ENCODE data around the gene TBX19.
A peak's percentile ranks its signal among the peaks of the same experiment; 100 is the strongest.

Gene TBX19

GRCh38 chr1:168280296-168280927 is at the start of gene TBX19:
Gene TBX19 (plus strand): TSS chr1:168280877. CDS start chr1:168281091, 214 bp downstream.
- in situ Hi-C loops (cut with HindIII; ENCODE audit: low pct_unique_long_range_greater_than_20kb, low sequenced_read_pairs): no loop called here
- peak in 1 of 2 experiments; percentile 22 for DNase-seq (ENCODE audit: low read depth in 1 of 2, low spot score in 1 of 2)
- TF ChIP-seq JUND (IDR thresholded peaks at IDR 0.05; ENCODE audit: low read depth): no peak

DNA sequence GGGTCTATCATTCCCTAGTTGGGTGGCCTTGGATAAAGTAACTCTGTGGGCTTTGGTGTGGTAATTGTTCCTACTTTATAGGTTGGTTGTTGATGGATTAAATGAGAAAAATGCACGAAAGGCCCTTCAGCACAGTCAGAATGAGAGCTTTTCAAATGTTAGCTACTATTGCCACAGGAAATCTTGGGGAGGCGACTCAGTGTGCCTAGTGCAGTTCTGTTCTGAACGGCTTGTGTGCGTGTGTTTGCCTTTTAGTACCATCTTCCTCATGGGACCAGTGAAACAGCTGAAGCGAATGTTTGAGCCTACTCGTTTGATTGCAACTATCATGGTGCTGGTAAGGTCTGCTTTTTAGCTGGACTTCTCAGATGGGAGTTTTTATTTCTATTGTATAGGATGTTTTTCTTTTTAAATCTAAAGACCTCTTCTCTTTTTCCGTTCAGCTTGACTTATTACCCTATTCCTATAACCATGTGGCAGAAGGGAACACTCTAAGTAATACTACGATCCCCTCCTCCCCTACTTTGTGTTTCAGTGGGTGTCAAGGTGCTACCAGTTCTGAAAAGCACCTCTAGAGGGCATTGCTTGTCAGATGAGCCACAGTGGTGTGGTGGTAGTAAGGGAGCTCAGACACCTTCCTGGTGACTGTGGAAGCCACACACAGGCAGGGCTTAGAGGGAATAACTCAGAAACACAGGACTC is 45.7 kb upstream of the TBX19 start:
- in situ Hi-C loops (cut with HindIII; ENCODE audit: low pct_unique_long_range_greater_than_20kb, low sequenced_read_pairs): no loop called here
- DNase-seq (ENCODE audit: low read depth in 1 of 2, low spot score in 1 of 2): peak; percentile 62 to 77
- no peak for TF ChIP-seq JUND (IDR thresholded peaks at IDR 0.05; ENCODE audit: low read depth)

DNA sequence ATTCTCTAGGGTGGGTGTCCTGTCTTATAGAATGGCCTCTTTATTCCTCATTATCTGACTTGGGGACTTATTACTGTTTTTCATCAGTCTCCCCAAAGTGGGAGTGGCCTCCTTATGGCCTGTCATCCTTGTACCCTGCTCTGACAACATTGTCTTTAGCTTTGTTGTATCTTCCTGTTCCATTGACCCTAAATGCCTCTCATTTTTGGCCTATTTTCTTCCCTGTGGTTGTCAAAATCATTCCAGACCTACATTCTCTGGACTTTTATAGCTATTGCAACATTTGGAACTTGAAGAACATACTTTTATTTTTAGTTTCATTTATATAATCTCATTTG is 45.2 kb upstream of the TBX19 start:
- no peak for DNase-seq (ENCODE audit: low read depth in 1 of 2, low spot score in 1 of 2)
- in situ Hi-C loops (cut with HindIII; ENCODE audit: low pct_unique_long_range_greater_than_20kb, low sequenced_read_pairs): no loop called here
- TF ChIP-seq JUND (IDR thresholded peaks at IDR 0.05; ENCODE audit: low read depth): no peak

- peak in 1 of 2 experiments; percentile 47 for DNase-seq (ENCODE audit: low read depth in 1 of 2, low spot score in 1 of 2)
- no peak for TF ChIP-seq JUND (IDR thresholded peaks at IDR 0.05; ENCODE audit: low read depth)
- in situ Hi-C loops (cut with HindIII; ENCODE audit: low pct_unique_long_range_greater_than_20kb, low sequenced_read_pairs): no loop called here
Observed at GRCh38 chr1:168235937-168236336, 44.7 kb upstream of the TBX19 start.

DNA sequence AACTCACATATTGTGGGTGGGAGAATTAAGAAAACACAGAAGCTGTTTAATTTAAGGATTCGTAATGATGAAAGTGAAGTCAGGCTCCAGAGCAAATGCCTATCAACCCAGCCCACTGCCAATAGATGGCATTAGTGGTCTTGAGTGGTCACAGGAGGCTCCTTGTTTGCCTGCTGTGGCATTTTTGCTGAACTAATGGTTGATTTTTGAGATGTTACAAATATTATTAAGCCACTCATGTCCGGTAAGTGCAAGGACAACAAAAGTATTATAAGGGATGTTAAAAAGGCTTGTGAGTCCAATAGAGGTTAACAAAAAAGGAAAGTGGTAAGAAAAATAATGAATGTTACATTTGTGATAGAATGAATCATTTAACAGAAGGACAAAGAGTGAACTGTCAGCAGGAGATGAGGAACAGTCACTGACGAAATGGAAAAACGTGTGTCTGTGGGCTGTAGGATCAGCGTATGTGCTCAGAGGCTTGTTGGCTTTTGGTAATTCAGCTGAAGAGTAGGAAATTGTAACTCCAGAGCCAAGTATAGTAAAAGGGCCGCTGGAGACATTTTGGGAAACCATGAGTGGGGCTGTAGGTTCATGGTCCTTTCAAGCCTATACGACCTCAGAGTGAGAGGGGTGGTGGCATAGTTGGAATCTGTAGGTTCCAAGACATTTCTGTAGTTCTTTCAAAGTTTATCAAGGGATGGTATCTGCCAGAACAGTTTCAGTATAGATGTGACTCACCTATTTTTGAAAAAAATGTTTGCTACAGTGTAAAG is 43.7 kb upstream of the TBX19 start:
- DNase-seq (ENCODE audit: low read depth in 1 of 2, low spot score in 1 of 2): no peak
- no peak for TF ChIP-seq JUND (IDR thresholded peaks at IDR 0.05; ENCODE audit: low read depth)
- in situ Hi-C loops (cut with HindIII; ENCODE audit: low pct_unique_long_range_greater_than_20kb, low sequenced_read_pairs): no loop called here

DNA sequence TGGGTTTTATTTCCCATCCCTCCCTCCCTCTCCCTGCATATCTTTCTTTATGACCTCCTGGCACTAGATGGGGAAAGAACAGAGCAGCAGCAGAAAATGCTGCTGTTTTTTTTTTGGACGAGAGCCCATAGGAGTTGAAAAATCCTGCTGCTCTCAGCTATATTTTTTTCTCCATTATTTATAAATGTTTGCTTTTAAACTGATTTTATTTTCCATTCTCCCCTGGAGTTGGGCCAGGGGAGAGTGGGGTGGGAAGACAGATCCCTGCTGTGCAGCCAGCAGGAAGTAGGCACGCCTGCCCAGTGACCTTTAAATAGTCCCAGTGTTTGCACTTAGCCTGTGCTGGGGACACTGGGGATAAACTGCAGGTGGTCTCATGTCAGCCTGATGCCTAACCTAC is 37.5 kb upstream of the TBX19 start:
- no peak for TF ChIP-seq JUND (IDR thresholded peaks at IDR 0.05; ENCODE audit: low read depth)
- in situ Hi-C loops (cut with HindIII; ENCODE audit: low pct_unique_long_range_greater_than_20kb, low sequenced_read_pairs): no loop called here
- no peak for DNase-seq (ENCODE audit: low read depth in 1 of 2, low spot score in 1 of 2)

- in situ Hi-C loops (cut with HindIII; ENCODE audit: low pct_unique_long_range_greater_than_20kb, low sequenced_read_pairs): no loop called here
- no peak for TF ChIP-seq JUND (IDR thresholded peaks at IDR 0.05; ENCODE audit: low read depth)
- DNase-seq (ENCODE audit: low read depth in 1 of 2, low spot score in 1 of 2): no peak
Observed at GRCh38 chr1:168243636-168244212, 37.0 kb upstream of the TBX19 start.

- TF ChIP-seq JUND (IDR thresholded peaks at IDR 0.05; ENCODE audit: low read depth): no peak
- in situ Hi-C loops (cut with HindIII; ENCODE audit: low pct_unique_long_range_greater_than_20kb, low sequenced_read_pairs): no loop called here
- DNase-seq (ENCODE audit: low read depth in 1 of 2, low spot score in 1 of 2): no peak
Observed at GRCh38 chr1:168245042-168245441, 35.6 kb upstream of the TBX19 start.

GRCh38 chr1:168246506-168246905 is 34.2 kb upstream of the TBX19 start:
- no peak for DNase-seq (ENCODE audit: low read depth in 1 of 2, low spot score in 1 of 2)
- in situ Hi-C loops (cut with HindIII; ENCODE audit: low pct_unique_long_range_greater_than_20kb, low sequenced_read_pairs): no loop called here

DNA sequence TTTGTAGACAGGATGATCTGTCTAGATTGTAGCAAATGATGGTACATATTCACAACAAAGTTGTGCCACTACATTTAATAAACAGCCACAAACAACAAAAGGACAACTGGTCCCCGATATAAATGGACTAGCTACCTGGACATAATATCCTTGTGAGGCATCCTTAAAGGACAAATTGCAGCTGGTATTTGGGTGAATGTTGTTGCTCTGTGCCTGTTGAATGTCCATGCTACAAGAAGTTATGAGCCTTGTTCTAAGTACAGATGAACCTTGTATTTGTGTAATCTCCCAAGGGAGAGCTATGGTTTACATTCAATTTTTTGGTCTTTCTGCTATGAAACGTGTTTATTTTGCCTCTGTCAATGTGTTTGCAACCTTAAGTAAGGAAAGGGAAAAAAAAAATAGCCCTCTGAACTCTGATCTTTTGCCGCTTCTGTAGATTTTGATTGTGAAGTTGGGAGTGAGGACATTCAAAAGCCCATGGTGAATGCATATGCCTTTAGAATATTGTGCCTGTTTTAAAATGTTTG is 28.4 kb upstream of the TBX19 start:
- DNase-seq (ENCODE audit: low read depth in 1 of 2, low spot score in 1 of 2): no peak
- TF ChIP-seq JUND (IDR thresholded peaks at IDR 0.05; ENCODE audit: low read depth): no peak
- in situ Hi-C loops (cut with HindIII; ENCODE audit: low pct_unique_long_range_greater_than_20kb, low sequenced_read_pairs): no loop called here

More at GRCh38 chr1:168246506-168246905, 34.2 kb upstream of the TBX19 start:
- TF ChIP-seq JUND (IDR thresholded peaks at IDR 0.05; ENCODE audit: low read depth): no peak

DNA sequence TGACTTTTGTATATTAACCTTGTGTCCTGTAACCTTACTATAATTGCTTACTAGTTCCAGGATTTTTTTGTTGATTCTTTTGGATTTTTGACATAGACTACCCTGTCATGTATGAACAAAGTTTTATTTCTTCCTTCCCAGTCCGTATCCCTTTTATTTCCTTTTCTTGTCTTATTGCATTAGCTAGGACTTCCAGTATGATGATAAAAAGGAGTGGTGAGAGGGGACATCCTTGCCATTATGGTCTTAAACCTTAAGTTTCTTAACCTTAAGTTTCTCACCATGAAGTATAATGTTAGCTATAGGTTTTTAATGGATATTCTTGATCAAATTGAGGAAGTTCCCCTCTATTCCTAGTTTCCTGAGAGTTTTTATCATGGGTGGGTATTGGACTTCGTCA is 24.5 kb upstream of the TBX19 start:
- no peak for TF ChIP-seq JUND (IDR thresholded peaks at IDR 0.05; ENCODE audit: low read depth)
- in situ Hi-C loops (cut with HindIII; ENCODE audit: low pct_unique_long_range_greater_than_20kb, low sequenced_read_pairs): no loop called here

DNA sequence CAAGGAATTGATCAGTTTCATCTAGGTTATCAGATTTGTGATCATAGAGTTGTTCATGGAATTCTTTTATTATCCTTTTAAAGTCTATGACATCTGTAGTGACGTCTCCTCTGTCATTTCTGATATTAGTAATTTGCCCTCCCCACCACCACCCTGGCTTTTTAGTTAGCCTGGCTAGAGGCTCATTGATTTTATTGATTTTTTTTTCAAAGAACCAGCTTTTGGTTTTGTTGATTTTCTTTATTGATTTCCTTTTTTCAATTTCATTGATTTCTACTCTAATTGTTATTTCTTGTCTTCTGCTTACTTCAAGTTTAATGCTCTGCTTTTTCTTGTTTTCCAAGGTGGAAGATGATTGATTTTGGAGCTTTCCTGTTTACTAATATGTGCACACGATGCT is 23.3 kb upstream of the TBX19 start:
- no peak for TF ChIP-seq JUND (IDR thresholded peaks at IDR 0.05; ENCODE audit: low read depth)
- DNase-seq (ENCODE audit: low read depth in 1 of 2, low spot score in 1 of 2): no peak
- in situ Hi-C loops (cut with HindIII; ENCODE audit: low pct_unique_long_range_greater_than_20kb, low sequenced_read_pairs): no loop called here

More for the DNA sequence above, 24.5 kb upstream of the TBX19 start:
- no peak for DNase-seq (ENCODE audit: low read depth in 1 of 2, low spot score in 1 of 2)
